ENCODE measurements around the gene UPK1B. TPM values are rescaled to one million over a fixed set of nuclear protein-coding genes. Genes with fewer than 3 reads are reported as not detected.
A peak's percentile ranks its signal among the peaks of the same experiment; 100 is the strongest.

UPK1B gene
- total RNA-seq, 2 donors from 2014 or later, result 6.6 to 9.3 TPM

GRCh38 chr3:119219069-119219468, 45.7 kb downstream of the UPK1B start:
- no peak for ATAC-seq
- no peak for DNase-seq
- Histone ChIP-seq H3K9me3 (no peaks in the 10 kb centered on the region), H3K4me3 (no peak overlapping the region), H3K27ac (peak overlapping the region in 2 of 4 donors; percentile 5 to 42), H3K4me1 (peaks cover 12% of the 10 kb centered on the region), H3K36me3 (replicated peaks in 1 of 2; ENCODE audit: insufficient read depth in 1 of 2, low read depth in 2 of 2) (peaks cover 0 to 14% of the 10 kb centered on the region in 2 donors), H3K27me3 (no peaks in the 10 kb centered on the region)
- intact Hi-C loops (cut with DNase I), result no loop called here
- WGBS, 2 donors, result 72 to 86% methylated on average over 4 of the region's 4 CpGs
- TF ChIP-seq POLR2A (IDR thresholded peaks at IDR 0.05), result no peak
- TF ChIP-seq CTCF (IDR thresholded peaks at IDR 0.05), result no peak

- H3K27me3 ChIP-seq, result no peaks in the 10 kb centered on the region
- WGBS, 2 donors, result 72 to 83% methylated on average over 7 of the region's 7 CpGs
- H3K36me3 ChIP-seq (replicated peaks in 1 of 2; ENCODE audit: insufficient read depth in 1 of 2, low read depth in 2 of 2), result peaks cover 0 to 12% of the 10 kb centered on the region in 2 donors
- no peak for ATAC-seq
- intact Hi-C loops (cut with DNase I), result no loop called here
- no peaks in the 10 kb centered on the region for H3K9me3 ChIP-seq
- no peak overlapping the region for H3K4me3 ChIP-seq
- H3K4me1 ChIP-seq, result peaks cover 12% of the 10 kb centered on the region
- no peak for DNase-seq
- TF ChIP-seq POLR2A (IDR thresholded peaks at IDR 0.05) (no peak), CTCF (IDR thresholded peaks at IDR 0.05) (no peak)
- H3K27ac ChIP-seq, result peak overlapping the region in 2 of 4 donors; percentile 3 to 46
These were observed 46.8 kb downstream of the UPK1B start for GRCh38 chr3:119220198-119220597.

- H3K27me3 ChIP-seq, result no peaks in the 10 kb centered on the region
- H3K4me3 ChIP-seq, result no peak overlapping the region
- no peak for DNase-seq
- peaks cover 12% of the 10 kb centered on the region for H3K4me1 ChIP-seq
- peak; percentile 15 for ATAC-seq
- peaks cover 0 to 7% of the 10 kb centered on the region in 2 donors for H3K36me3 ChIP-seq (replicated peaks in 1 of 2; ENCODE audit: insufficient read depth in 1 of 2, low read depth in 2 of 2)
- no peaks in the 10 kb centered on the region for H3K9me3 ChIP-seq
- peak overlapping the region in 2 of 4 donors; percentile 3 to 46 for H3K27ac ChIP-seq
- TF ChIP-seq POLR2A (IDR thresholded peaks at IDR 0.05), result no peak
- no peak for TF ChIP-seq CTCF (IDR thresholded peaks at IDR 0.05)
- intact Hi-C loops (cut with DNase I), result no loop called here
- 54 to 81% methylated on average over 3 of the region's 3 CpGs for WGBS, 2 donors
These were observed 47.7 kb downstream of the UPK1B start for GRCh38 chr3:119220970-119221667.

GRCh38 chr3:119221779-119222320, 48.5 kb downstream of the UPK1B start:
- no peak overlapping the region for H3K27ac ChIP-seq
- WGBS, 2 donors, result 92 to 95% methylated on average over 2 of the region's 2 CpGs

More at GRCh38 chr3:119221779-119222320, 48.5 kb downstream of the UPK1B start:
- H3K36me3 ChIP-seq (replicated peaks in 1 of 2; ENCODE audit: insufficient read depth in 1 of 2, low read depth in 2 of 2), result peaks cover 0 to 11% of the 10 kb centered on the region in 2 donors
- no peak for TF ChIP-seq CTCF (IDR thresholded peaks at IDR 0.05)
- no peak for TF ChIP-seq POLR2A (IDR thresholded peaks at IDR 0.05)
- H3K4me3 ChIP-seq, result no peak overlapping the region
- no peak for ATAC-seq
- intact Hi-C loops (cut with DNase I), result no loop called here
- H3K27me3 ChIP-seq, result no peaks in the 10 kb centered on the region
- H3K4me1 ChIP-seq, result peaks cover 12% of the 10 kb centered on the region
- DNase-seq, result no peak
- H3K9me3 ChIP-seq, result no peaks in the 10 kb centered on the region

All from body of pancreas (tissue), 4 donors.